Endothelial cell (in vitro differentiated cells): ENCODE data around the gene ADAMTS16. TPM values are rescaled to one million over a fixed set of nuclear protein-coding genes. Genes with fewer than 3 reads are reported as not detected.
A peak's percentile ranks its signal among the peaks of the same experiment; 100 is the strongest.

Source experiments
- DNase-seq: peaks from one replicate; pipeline ENCODE4 v3.0.0; 2021; ENCODE audit warnings: low spot score
- H3K27ac Mint-ChIP-seq: one replicate; pipeline ENCODE4 v1.8.0; 2021; ENCODE audit warnings: mixed read lengths, inconsistent platforms; ENCODE audit not compliant: unreplicated experiment
- H3K27me3 Mint-ChIP-seq: one replicate; pipeline ENCODE4 v1.8.0; 2021; ENCODE audit warnings: mild to moderate bottlenecking, moderate library complexity, mixed read lengths, inconsistent platforms; ENCODE audit not compliant: unreplicated experiment
- H3K36me3 Mint-ChIP-seq: one replicate; pipeline ENCODE4 v1.8.0; 2021; ENCODE audit warnings: mild to moderate bottlenecking, low read depth, mixed read lengths, inconsistent platforms; ENCODE audit not compliant: unreplicated experiment
- H3K4me1 Mint-ChIP-seq: one replicate; pipeline ENCODE4 v1.8.0; 2021; ENCODE audit warnings: mild to moderate bottlenecking, mixed read lengths, inconsistent platforms; ENCODE audit not compliant: unreplicated experiment
- H3K4me3 Mint-ChIP-seq: one replicate; pipeline ENCODE4 v1.8.0; 2021; ENCODE audit warnings: mild to moderate bottlenecking, mixed read lengths, inconsistent platforms; ENCODE audit not compliant: unreplicated experiment
- H3K9me3 Mint-ChIP-seq: one replicate; pipeline ENCODE4 v1.8.0; 2021; ENCODE audit warnings: mixed read lengths, inconsistent platforms; ENCODE audit not compliant: unreplicated experiment
- CTCF ChIP-seq: fragments of 200-600 bp; sonication (generic); IDR thresholded peaks from one replicate; pipeline ENCODE4 v1.5.0; 2021; ENCODE audit warnings: antibody characterized with exemption; ENCODE audit not compliant: unreplicated experiment
- total RNA-seq: library from RNA; stranded (reverse); fragmentation: NEBNext Ultra II Directional; extraction: Animal tissue kit (Norgen Biotek cat#: 25700); gene quantifications from one replicate; pipeline ENCODE4 v1.2.1, GENCODE V29; 2021; ENCODE audit not compliant: unreplicated experiment

ADAMTS16 gene
- total RNA-seq, 1 donor from 2014 or later = 27.8 TPM

DNA sequence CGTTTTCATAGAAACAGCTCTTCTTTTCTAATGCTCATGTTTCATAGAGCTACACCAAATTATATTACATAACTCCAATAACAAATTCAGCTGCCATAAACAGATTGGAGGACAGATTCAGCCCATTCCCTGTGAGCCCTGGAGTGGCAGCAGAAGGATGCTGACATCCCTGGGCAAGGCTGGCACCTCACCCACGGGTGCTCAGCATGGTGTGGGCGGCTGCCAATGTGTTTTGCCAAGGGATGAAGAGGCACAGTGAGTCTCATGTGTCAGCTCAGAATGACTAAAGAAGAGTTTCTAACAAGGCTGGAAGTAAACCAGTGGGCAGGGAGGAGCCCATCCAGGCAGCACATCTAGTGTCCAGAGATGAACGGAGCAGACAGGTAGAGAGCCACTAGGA is 155.2 kb downstream of the ADAMTS16 start:
- peaks cover 10% of the 10 kb centered on the region for H3K27me3 Mint-ChIP-seq
- peaks cover 21% of the 10 kb centered on the region for H3K4me1 Mint-ChIP-seq
- H3K9me3 Mint-ChIP-seq = no peaks in the 10 kb centered on the region
- no peak for TF ChIP-seq CTCF
- no peak overlapping the region for H3K4me3 Mint-ChIP-seq
- peaks cover 8% of the 10 kb centered on the region for H3K36me3 Mint-ChIP-seq
- no peak for DNase-seq
- no peak overlapping the region for H3K27ac Mint-ChIP-seq

GRCh38 chr5:5296051-5296450 is 155.9 kb downstream of the ADAMTS16 start:
- Mint-ChIP-seq H3K4me3 (no peak overlapping the region), H3K4me1 (peaks cover 17% of the 10 kb centered on the region), H3K9me3 (no peaks in the 10 kb centered on the region), H3K27ac (no peak overlapping the region), H3K27me3 (peaks cover 9% of the 10 kb centered on the region), H3K36me3 (peaks cover 9% of the 10 kb centered on the region)
- TF ChIP-seq CTCF = no peak
- no peak for DNase-seq

- Mint-ChIP-seq H3K9me3 (no peaks in the 10 kb centered on the region), H3K27ac (no peak overlapping the region), H3K4me3 (no peak overlapping the region), H3K36me3 (peaks cover 20% of the 10 kb centered on the region), H3K4me1 (peaks cover 13% of the 10 kb centered on the region), H3K27me3 (peaks cover 15% of the 10 kb centered on the region)
- no peak for DNase-seq
- no peak for TF ChIP-seq CTCF
Measured at GRCh38 chr5:5297432-5298067, 157.4 kb downstream of the ADAMTS16 start.

- DNase-seq = no peak
Measured at GRCh38 chr5:5298068-5298633, 158.0 kb downstream of the ADAMTS16 start.

More at GRCh38 chr5:5298068-5298633, 158.0 kb downstream of the ADAMTS16 start:
- Mint-ChIP-seq H3K4me1 (peaks cover 16% of the 10 kb centered on the region), H3K4me3 (peak overlapping the region; percentile 16), H3K9me3 (no peaks in the 10 kb centered on the region), H3K27me3 (peaks cover 17% of the 10 kb centered on the region), H3K36me3 (peaks cover 20% of the 10 kb centered on the region), H3K27ac (no peak overlapping the region)
- no peak for TF ChIP-seq CTCF
